Loucy (cell line): Measurements from ENCODE around the gene PCDHGC4.

Experiments used
- H2AFZ ChIP-seq: fragments of 200-600 bp; sonication (generic); 2 replicates; pipeline ENCODE4 v1.6.0; 2016; ENCODE audit warnings: antibody characterized with exemption, mild to moderate bottlenecking, low read length, moderate library complexity
- H3F3A ChIP-seq: fragments of 200-600 bp; 2 replicates; pipeline ENCODE4 v1.6.0; 2016; ENCODE audit warnings: antibody characterized with exemption, low read depth, mild to moderate bottlenecking
- H3K27me3 ChIP-seq: fragments of 200-600 bp; sonication (generic); 2 replicates; pipeline ENCODE4 v1.6.1; 2014; ENCODE audit warnings: low read length, mild to moderate bottlenecking; ENCODE audit not compliant: insufficient read depth, poor library complexity, severe bottlenecking
- H3K36me3 ChIP-seq: fragments of 200-600 bp; sonication (generic); 2 replicates; pipeline ENCODE4 v1.6.1; 2016; ENCODE audit warnings: low read length; ENCODE audit not compliant: insufficient read depth
- H3K4me1 ChIP-seq: fragments of 200-600 bp; sonication (generic); 2 replicates; pipeline ENCODE4 v1.5.1; 2014; ENCODE audit warnings: low read length, mild to moderate bottlenecking; ENCODE audit not compliant: insufficient read depth, poor library complexity, severe bottlenecking
- H3K4me2 ChIP-seq: fragments of 200-600 bp; sonication (generic); 2 replicates; pipeline ENCODE4 v1.6.0; 2014; ENCODE audit warnings: antibody characterized with exemption, low read length, low read depth, mild to moderate bottlenecking; ENCODE audit not compliant: poor library complexity, severe bottlenecking
- H3K4me3 ChIP-seq: fragments of 200-600 bp; sonication (generic); 2 replicates; pipeline ENCODE4 v1.5.1; 2014; ENCODE audit warnings: low read length, mild to moderate bottlenecking, mixed read lengths; ENCODE audit not compliant: poor library complexity, severe bottlenecking
- H3K79me2 ChIP-seq: fragments of 200-600 bp; sonication (generic); 2 replicates; pipeline ENCODE4 v1.6.1; 2014; ENCODE audit warnings: low read length; ENCODE audit not compliant: insufficient read depth
- H3K9ac ChIP-seq: fragments of 200-600 bp; sonication (generic); 2 replicates; pipeline ENCODE4 v1.6.0; 2014; ENCODE audit warnings: mild to moderate bottlenecking, low read depth, low read length, moderate library complexity; ENCODE audit not compliant: poor library complexity, severe bottlenecking
- H3K9me2 ChIP-seq: fragments of 200-600 bp; sonication (generic); replicated peaks from 2 replicates; pipeline ENCODE4 v1.6.1; 2016; ENCODE audit warnings: low read depth, low read length, mixed read lengths
- H3K9me3 ChIP-seq: fragments of 200-600 bp; sonication (generic); 2 replicates; pipeline ENCODE4 v1.6.1; 2014; ENCODE audit warnings: mild to moderate bottlenecking, antibody characterized with exemption, low read length, low read depth; ENCODE audit not compliant: insufficient read depth
- H4K20me1 ChIP-seq: fragments of 200-600 bp; sonication (generic); 2 replicates; pipeline ENCODE4 v1.6.0; 2014; ENCODE audit warnings: antibody characterized with exemption, low read length, mild to moderate bottlenecking; ENCODE audit not compliant: insufficient read depth, poor library complexity, severe bottlenecking
- EZH2phosphoT487 ChIP-seq: fragments of 200-600 bp; IDR thresholded peaks from 2 replicates; pipeline ENCODE4 v1.6.1; 2018; ENCODE audit warnings: antibody characterized with exemption, mild to moderate bottlenecking, moderate library complexity, borderline replicate concordance
- TF ChIP-seq, protein P1 (sequence below): fragments of 200-600 bp; sonication (generic); conservative IDR thresholded peaks from 2 replicates; pipeline ENCODE4 v1.5.1; 2014; ENCODE audit warnings: mild to moderate bottlenecking, antibody characterized with exemption, low read length

Gene PCDHGC4

DNA sequence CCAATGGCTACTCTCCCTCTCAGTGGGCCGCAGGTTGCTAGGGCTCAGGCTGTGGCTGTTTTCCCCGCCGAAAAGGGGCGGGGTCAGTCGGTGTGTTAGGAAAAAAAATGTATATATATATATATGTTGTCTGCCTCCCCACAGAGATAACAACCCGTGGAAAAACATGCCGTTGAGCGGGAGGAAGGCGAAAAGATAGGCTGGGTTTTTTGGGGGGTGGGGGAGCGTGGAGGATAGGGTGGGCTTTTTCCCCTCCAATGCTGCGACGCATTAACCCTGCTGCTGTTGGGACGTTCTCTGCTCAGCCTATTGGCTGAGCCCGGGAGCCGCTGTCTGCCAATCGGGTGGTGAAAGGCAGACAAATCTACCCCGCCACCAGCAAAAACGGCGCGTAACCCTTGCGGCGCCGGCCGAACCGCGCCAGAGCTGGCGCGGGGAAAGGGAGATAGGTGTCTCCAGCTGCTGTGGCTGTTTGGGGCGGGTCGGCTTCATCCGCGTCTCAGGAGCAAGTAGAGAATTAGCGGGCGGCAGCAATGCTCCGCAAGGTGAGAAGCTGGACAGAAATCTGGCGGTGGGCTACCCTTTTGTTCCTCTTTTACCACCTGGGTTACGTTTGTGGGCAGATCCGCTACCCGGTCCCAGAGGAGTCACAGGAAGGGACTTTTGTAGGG is at the start of gene PCDHGC4:
Gene PCDHGC4, plus strand, starts transcription at position 390 of the 671 bp plus-strand sequence. Its CDS starts 144 bp downstream, at position 534.
- Histone ChIP-seq H2AFZ (no peak within 1 kb of the TSS), H3K36me3 (no peaks in the 10 kb centered on the region), H4K20me1 (no peaks in the 10 kb centered on the region), H3F3A (no peaks in the 10 kb centered on the region), H3K4me2 (no peak within 1 kb of the TSS), H3K9me2 (no peaks in the 10 kb centered on the region), H3K27me3 (no peaks in the 10 kb centered on the region), H3K4me1 (no peaks in the 10 kb centered on the region), H3K4me3 (no peak within 1 kb of the TSS), H3K9me3 (no peaks in the 10 kb centered on the region), H3K79me2 (no peaks in the 10 kb centered on the region), H3K9ac (no peak within 1 kb of the TSS)
- TF ChIP-seq EZH2phosphoT487: no peak
- TF ChIP-seq, protein P1, sequence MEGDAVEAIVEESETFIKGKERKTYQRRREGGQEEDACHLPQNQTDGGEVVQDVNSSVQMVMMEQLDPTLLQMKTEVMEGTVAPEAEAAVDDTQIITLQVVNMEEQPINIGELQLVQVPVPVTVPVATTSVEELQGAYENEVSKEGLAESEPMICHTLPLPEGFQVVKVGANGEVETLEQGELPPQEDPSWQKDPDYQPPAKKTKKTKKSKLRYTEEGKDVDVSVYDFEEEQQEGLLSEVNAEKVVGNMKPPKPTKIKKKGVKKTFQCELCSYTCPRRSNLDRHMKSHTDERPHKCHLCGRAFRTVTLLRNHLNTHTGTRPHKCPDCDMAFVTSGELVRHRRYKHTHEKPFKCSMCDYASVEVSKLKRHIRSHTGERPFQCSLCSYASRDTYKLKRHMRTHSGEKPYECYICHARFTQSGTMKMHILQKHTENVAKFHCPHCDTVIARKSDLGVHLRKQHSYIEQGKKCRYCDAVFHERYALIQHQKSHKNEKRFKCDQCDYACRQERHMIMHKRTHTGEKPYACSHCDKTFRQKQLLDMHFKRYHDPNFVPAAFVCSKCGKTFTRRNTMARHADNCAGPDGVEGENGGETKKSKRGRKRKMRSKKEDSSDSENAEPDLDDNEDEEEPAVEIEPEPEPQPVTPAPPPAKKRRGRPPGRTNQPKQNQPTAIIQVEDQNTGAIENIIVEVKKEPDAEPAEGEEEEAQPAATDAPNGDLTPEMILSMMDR: no peak

DNA sequence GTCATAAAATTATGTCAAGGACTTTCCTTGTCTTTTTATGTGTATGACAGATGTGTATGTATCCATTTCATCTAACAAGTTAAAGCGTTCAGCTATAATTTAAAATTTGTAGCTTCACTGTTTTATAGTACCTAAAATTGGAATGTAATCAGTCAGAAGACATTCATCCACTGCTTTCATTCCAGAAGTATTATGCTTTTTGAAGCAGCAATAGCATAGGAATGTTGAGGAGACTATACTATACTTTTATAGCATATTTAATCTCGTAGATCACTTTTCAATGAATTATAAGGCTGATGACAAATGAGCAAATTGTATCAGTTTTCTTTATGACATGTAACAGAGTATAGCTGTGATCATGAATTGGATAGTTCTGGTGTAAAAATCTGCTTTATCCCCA is 47.6 kb upstream of the PCDHGC4 start:
- H3K9me3 ChIP-seq: no peaks in the 10 kb centered on the region
- H3K4me1 ChIP-seq: no peaks in the 10 kb centered on the region
- no peaks in the 10 kb centered on the region for H3K79me2 ChIP-seq
- no peaks in the 10 kb centered on the region for H3K36me3 ChIP-seq
- no peak overlapping the region for H3K4me3 ChIP-seq
- no peaks in the 10 kb centered on the region for H3K27me3 ChIP-seq
- no peaks in the 10 kb centered on the region for H3F3A ChIP-seq
- no peaks in the 10 kb centered on the region for H4K20me1 ChIP-seq
- no peak overlapping the region for H2AFZ ChIP-seq
- no peaks in the 10 kb centered on the region for H3K9me2 ChIP-seq
- H3K9ac ChIP-seq: no peak overlapping the region
- no peak overlapping the region for H3K4me2 ChIP-seq
- TF ChIP-seq EZH2phosphoT487: no peak
- TF ChIP-seq, protein P1: no peak

DNA sequence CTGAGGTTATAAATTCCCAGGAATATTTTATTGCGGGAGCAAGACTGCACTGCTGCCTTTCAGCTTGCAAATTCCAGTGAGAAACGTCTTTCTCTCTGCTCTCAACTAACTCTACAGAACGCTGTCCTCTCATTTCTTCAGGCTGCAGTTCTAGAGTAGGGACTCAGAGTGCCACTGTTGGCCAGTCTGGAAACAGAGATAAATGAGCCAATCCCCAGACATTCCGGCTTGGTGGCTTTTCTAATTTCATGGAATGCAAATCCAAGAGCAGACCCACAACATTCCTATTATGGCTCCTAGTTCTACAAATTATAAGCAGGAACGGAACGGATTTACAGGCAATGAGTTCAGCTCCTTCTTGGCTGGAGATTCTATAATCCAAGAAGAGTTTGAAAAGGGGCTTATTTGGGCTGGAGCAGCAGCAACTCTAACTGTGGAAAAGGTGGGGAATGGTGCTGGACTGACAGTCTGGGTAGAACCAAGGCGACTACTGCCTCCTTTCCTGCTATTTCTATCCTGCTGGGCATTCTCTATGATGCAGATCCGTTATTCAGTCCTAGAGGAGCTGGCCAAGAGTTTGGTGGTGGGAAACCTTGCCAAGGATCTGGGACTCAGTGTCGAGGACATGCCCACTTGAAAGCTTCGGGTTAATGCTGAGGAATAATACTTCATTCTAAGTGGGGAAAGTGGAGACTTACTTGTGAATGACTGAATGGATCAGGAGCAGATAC is 45.3 kb upstream of the PCDHGC4 start:
- TF ChIP-seq, protein P1: no peak
- TF ChIP-seq EZH2phosphoT487: no peak
- Histone ChIP-seq H3K36me3 (no peaks in the 10 kb centered on the region), H3K4me1 (no peaks in the 10 kb centered on the region), H3K9me2 (no peaks in the 10 kb centered on the region), H3K79me2 (no peaks in the 10 kb centered on the region), H3K9ac (no peak overlapping the region), H3K9me3 (no peaks in the 10 kb centered on the region), H4K20me1 (no peaks in the 10 kb centered on the region), H3K27me3 (no peaks in the 10 kb centered on the region), H2AFZ (no peak overlapping the region), H3K4me3 (no peak overlapping the region), H3K4me2 (no peak overlapping the region), H3F3A (no peaks in the 10 kb centered on the region)
